GM23338 (cell line): ENCODE data around the gene AKT2. TPM values are rescaled to one million over a fixed set of nuclear protein-coding genes. Genes with fewer than 3 reads are reported as not detected.

Source experiments
- ATAC-seq: fragments of 200-7000 bp; cut with Tn5 transposase; 3 replicates; pipeline ENCODE4 v1.9.1; 2020
- DNase-seq: peaks from one replicate; pipeline ENCODE4 v3.0.0-alpha.2; 2015; ENCODE audit warnings: low spot score
- H2AFZ ChIP-seq: fragments of 200-600 bp; sonication (generic); 2 replicates; pipeline ENCODE4 v1.8.0; 2016; ENCODE audit warnings: antibody characterized with exemption, mild to moderate bottlenecking, moderate library complexity
- H3F3A ChIP-seq: fragments of 200-600 bp; sonication (generic); replicated peaks from 2 replicates; pipeline ENCODE4 v1.8.0; 2017; ENCODE audit warnings: antibody characterized with exemption, mixed run types, low read depth
- H3K27ac ChIP-seq: fragments of 200-600 bp; sonication (generic); 2 replicates; pipeline ENCODE4 v1.6.1; 2016; ENCODE audit warnings: low read depth
- H3K27me3 ChIP-seq: fragments of 200-600 bp; sonication (generic); 2 replicates; pipeline ENCODE4 v1.8.0; 2016; ENCODE audit warnings: mild to moderate bottlenecking, mixed run types, moderate library complexity; ENCODE audit not compliant: insufficient read depth
- H3K36me3 ChIP-seq: fragments of 200-600 bp; sonication (generic); 2 replicates; pipeline ENCODE4 v1.8.0; 2016; ENCODE audit warnings: mild to moderate bottlenecking; ENCODE audit not compliant: insufficient read depth
- H3K4me1 ChIP-seq: fragments of 200-600 bp; sonication (generic); 2 replicates; pipeline ENCODE4 v1.8.0; 2016; ENCODE audit warnings: mild to moderate bottlenecking, moderate library complexity; ENCODE audit not compliant: insufficient read depth
- H3K4me2 ChIP-seq: fragments of 200-600 bp; sonication (generic); 2 replicates; pipeline ENCODE4 v1.7.1; 2017; ENCODE audit warnings: mixed run types
- H3K4me3 ChIP-seq: fragments of 200-600 bp; sonication (generic); 2 replicates; pipeline ENCODE4 v1.6.1; 2016; ENCODE audit warnings: mixed run types
- H3K79me2 ChIP-seq: fragments of 200-600 bp; sonication (generic); replicated peaks from 2 replicates; pipeline ENCODE4 v1.8.0; 2017; ENCODE audit warnings: mild to moderate bottlenecking; ENCODE audit not compliant: insufficient read depth
- H3K9me2 ChIP-seq: fragments of 200-600 bp; sonication (generic); 2 replicates; pipeline ENCODE4 v1.8.0; 2017; ENCODE audit not compliant: insufficient read depth
- H4K20me1 ChIP-seq: fragments of 200-600 bp; sonication (generic); replicated peaks from 2 replicates; pipeline ENCODE4 v1.8.0; 2017; ENCODE audit warnings: mild to moderate bottlenecking; ENCODE audit not compliant: insufficient read depth
- H3K27ac Mint-ChIP-seq: 2 replicates; pipeline ENCODE4 v1.8.0; 2020; ENCODE audit warnings: inconsistent platforms, mild to moderate bottlenecking, moderate library complexity, mixed read lengths
- H3K27me3 Mint-ChIP-seq: 3 replicates; pipeline ENCODE4 v1.8.0; 2022; ENCODE audit warnings: low read depth, mild to moderate bottlenecking, moderate library complexity, mixed read lengths, inconsistent platforms; ENCODE audit not compliant: insufficient read depth, poor library complexity
- H3K36me3 Mint-ChIP-seq: 3 replicates; pipeline ENCODE4 v1.8.0; 2021; ENCODE audit warnings: low read depth, mild to moderate bottlenecking, inconsistent platforms, moderate library complexity, mixed read lengths
- H3K4me1 Mint-ChIP-seq: 3 replicates; pipeline ENCODE4 v1.8.0; 2020; ENCODE audit warnings: mild to moderate bottlenecking, inconsistent platforms, mixed read lengths
- H3K4me3 Mint-ChIP-seq: 3 replicates; pipeline ENCODE4 v1.8.0; 2021; ENCODE audit warnings: moderate library complexity, mild to moderate bottlenecking, inconsistent platforms, mixed read lengths
- H3K9me3 Mint-ChIP-seq: 3 replicates; pipeline ENCODE4 v1.8.0; 2020; ENCODE audit warnings: moderate library complexity, mild to moderate bottlenecking, inconsistent platforms, mixed read lengths
- EZH2 ChIP-seq: fragments of 200-600 bp; sonication (generic); IDR thresholded peaks from one replicate; pipeline ENCODE4 v1.8.0; 2017; ENCODE audit warnings: antibody characterized with exemption, mild to moderate bottlenecking, low read depth; ENCODE audit not compliant: unreplicated experiment
- EZH2phosphoT487 ChIP-seq: fragments of 200-600 bp; sonication (generic); IDR thresholded peaks from one replicate; pipeline ENCODE4 v1.8.1; 2018; ENCODE audit warnings: antibody characterized with exemption; ENCODE audit not compliant: unreplicated experiment
- NANOG ChIP-seq: IDR thresholded peaks from 2 replicates; pipeline ENCODE4 v1.6.1; 2016; ENCODE audit warnings: antibody characterized with exemption, borderline replicate concordance
- STAT1 ChIP-seq: IDR thresholded peaks from one replicate; pipeline ENCODE4 v1.6.1; 2016; ENCODE audit warnings: antibody characterized with exemption; ENCODE audit not compliant: unreplicated experiment
- ZNF114 ChIP-seq: fragments of 250-450 bp; sonication (Bioruptor Pico); IDR thresholded peaks from 2 replicates; pipeline ENCODE4 v1.5.0; 2020; ENCODE audit warnings: mild to moderate bottlenecking, moderate library complexity
- polyA plus RNA-seq: library from polyadenylated mRNA; unstranded; fragments of >200 nt; fragmentation: Nextera tagmentation; extraction: Ambion mirVana; gene quantifications from 2 replicates; pipeline ENCODE4 v1.2.1, GENCODE V29; 2016
- total RNA-seq: library from RNA; depleted of rRNA; stranded (reverse); fragments of >200 nt; shearing (Covaris generic); gene quantifications from 2 replicates; pipeline ENCODE4 v1.2.3, GENCODE V29; 2014
- TF ChIP-seq, protein P1 (sequence below): fragments of 250-450 bp; sonication (Bioruptor Pico); IDR thresholded peaks from 2 replicates; pipeline ENCODE4 v1.5.0; 2020; ENCODE audit warnings: mild to moderate bottlenecking, moderate library complexity
- TF ChIP-seq, protein P2 (sequence below), 2 experiments: fragments of 200-600 bp in 1 of 2; sonication (generic) in 1 of 2; conservative IDR thresholded peaks; 2 replicates each; pipeline versions ENCODE4 v1.5.1 to v1.6.1; 2016 to 2017; ENCODE audit warnings: antibody characterized with exemption in 2 of 2, low read depth in 2 of 2, mild to moderate bottlenecking in 2 of 2, moderate library complexity in 1 of 2
- TF ChIP-seq, protein P3 (sequence below): IDR thresholded peaks from 2 replicates; pipeline ENCODE4 v1.6.1; 2016; ENCODE audit warnings: antibody characterized with exemption

AKT2 gene
- total and polyA plus RNA-seq, 2 experiments from 2014 or later = 17.6 to 123 TPM

DNA sequence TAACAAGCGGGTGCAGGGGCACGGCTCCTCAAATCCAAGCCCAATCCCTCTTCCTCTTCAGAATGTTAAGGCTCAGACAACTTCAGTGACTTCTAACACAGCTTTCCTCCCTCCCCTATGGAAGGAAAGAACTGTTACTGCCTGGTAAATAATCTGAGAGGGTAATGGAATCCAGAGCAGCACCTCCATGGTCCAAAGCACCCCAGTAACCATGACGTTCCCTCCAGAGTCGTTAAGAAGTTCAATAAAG lies 969 bp downstream of the AKT2 start (continued):
- TF ChIP-seq, protein P1, sequence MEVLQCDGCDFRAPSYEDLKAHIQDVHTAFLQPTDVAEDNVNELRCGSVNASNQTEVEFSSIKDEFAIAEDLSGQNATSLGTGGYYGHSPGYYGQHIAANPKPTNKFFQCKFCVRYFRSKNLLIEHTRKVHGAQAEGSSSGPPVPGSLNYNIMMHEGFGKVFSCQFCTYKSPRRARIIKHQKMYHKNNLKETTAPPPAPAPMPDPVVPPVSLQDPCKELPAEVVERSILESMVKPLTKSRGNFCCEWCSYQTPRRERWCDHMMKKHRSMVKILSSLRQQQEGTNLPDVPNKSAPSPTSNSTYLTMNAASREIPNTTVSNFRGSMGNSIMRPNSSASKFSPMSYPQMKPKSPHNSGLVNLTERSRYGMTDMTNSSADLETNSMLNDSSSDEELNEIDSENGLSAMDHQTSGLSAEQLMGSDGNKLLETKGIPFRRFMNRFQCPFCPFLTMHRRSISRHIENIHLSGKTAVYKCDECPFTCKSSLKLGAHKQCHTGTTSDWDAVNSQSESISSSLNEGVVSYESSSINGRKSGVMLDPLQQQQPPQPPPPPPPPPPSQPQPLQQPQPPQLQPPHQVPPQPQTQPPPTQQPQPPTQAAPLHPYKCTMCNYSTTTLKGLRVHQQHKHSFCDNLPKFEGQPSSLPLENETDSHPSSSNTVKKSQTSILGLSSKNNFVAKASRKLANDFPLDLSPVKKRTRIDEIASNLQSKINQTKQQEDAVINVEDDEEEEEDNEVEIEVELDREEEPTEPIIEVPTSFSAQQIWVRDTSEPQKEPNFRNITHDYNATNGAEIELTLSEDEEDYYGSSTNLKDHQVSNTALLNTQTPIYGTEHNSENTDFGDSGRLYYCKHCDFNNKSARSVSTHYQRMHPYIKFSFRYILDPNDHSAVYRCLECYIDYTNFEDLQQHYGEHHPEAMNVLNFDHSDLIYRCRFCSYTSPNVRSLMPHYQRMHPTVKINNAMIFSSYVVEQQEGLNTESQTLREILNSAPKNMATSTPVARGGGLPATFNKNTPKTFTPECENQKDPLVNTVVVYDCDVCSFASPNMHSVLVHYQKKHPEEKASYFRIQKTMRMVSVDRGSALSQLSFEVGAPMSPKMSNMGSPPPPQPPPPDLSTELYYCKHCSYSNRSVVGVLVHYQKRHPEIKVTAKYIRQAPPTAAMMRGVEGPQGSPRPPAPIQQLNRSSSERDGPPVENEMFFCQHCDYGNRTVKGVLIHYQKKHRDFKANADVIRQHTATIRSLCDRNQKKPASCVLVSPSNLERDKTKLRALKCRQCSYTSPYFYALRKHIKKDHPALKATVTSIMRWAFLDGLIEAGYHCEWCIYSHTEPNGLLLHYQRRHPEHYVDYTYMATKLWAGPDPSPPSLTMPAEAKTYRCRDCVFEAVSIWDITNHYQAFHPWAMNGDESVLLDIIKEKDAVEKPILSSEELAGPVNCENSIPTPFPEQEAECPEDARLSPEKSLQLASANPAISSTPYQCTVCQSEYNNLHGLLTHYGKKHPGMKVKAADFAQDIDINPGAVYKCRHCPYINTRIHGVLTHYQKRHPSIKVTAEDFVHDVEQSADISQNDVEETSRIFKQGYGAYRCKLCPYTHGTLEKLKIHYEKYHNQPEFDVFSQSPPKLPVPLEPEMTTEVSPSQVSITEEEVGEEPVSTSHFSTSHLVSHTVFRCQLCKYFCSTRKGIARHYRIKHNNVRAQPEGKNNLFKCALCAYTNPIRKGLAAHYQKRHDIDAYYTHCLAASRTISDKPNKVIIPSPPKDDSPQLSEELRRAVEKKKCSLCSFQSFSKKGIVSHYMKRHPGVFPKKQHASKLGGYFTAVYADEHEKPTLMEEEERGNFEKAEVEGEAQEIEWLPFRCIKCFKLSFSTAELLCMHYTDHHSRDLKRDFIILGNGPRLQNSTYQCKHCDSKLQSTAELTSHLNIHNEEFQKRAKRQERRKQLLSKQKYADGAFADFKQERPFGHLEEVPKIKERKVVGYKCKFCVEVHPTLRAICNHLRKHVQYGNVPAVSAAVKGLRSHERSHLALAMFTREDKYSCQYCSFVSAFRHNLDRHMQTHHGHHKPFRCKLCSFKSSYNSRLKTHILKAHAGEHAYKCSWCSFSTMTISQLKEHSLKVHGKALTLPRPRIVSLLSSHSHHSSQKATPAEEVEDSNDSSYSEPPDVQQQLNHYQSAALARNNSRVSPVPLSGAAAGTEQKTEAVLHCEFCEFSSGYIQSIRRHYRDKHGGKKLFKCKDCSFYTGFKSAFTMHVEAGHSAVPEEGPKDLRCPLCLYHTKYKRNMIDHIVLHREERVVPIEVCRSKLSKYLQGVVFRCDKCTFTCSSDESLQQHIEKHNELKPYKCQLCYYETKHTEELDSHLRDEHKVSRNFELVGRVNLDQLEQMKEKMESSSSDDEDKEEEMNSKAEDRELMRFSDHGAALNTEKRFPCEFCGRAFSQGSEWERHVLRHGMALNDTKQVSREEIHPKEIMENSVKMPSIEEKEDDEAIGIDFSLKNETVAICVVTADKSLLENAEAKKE = no peak
- TF ChIP-seq EZH2 (no peak), NANOG (no peak), STAT1 (no peak), ZNF114 (CRISPR knock-in tag) (no peak)
- TF ChIP-seq, protein P2, sequence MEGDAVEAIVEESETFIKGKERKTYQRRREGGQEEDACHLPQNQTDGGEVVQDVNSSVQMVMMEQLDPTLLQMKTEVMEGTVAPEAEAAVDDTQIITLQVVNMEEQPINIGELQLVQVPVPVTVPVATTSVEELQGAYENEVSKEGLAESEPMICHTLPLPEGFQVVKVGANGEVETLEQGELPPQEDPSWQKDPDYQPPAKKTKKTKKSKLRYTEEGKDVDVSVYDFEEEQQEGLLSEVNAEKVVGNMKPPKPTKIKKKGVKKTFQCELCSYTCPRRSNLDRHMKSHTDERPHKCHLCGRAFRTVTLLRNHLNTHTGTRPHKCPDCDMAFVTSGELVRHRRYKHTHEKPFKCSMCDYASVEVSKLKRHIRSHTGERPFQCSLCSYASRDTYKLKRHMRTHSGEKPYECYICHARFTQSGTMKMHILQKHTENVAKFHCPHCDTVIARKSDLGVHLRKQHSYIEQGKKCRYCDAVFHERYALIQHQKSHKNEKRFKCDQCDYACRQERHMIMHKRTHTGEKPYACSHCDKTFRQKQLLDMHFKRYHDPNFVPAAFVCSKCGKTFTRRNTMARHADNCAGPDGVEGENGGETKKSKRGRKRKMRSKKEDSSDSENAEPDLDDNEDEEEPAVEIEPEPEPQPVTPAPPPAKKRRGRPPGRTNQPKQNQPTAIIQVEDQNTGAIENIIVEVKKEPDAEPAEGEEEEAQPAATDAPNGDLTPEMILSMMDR (conservative IDR thresholded peaks at IDR 0.05; ENCODE audit: low read depth in 2 of 2) = no peak

DNA sequence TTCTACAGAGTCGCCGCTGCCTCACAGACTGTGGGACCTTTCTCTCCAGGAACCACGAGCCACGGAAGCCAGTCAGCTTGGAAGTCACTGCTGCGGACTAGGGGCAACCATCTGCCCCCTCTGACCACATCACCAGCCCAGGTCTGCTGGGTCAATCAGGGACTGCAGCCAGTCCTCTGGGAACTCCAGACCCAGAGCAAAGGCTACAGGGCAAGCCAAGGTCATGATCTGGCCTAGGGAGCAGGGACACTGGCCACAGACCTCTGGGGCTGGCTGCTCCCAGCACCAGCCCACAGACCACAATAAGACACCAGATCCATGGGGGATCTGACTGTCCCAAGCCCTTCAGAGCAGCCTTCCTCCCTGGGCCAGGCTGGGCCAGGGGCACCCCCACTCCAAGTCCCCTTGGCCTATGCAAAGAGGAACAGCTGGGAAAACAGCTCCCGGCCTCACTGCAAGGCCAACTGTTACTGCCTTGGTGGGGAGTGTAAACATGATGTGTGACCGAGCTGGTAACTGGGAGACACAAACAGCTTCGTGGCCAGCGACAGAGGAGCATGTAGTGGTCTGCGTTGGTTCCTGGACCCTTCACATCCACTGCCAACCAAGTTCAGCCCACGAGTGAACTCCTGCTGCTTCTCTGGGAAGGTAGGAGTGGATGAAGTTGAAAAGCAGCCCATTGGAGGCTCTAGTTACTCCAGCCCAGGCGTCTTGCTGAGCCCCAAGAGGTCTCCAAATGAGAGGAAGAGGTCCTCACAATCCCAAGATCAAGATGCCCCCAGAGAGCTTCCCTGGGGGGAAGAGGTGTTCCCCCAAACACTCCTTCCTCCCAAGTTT lies 1.5 kb downstream of the AKT2 start:
- Histone ChIP-seq H2AFZ (no peak overlapping the region), H3K79me2 (peaks cover 58% of the 10 kb centered on the region)
- no peak for ATAC-seq

More for the DNA sequence above, 1.5 kb downstream of the AKT2 start:
- H3K27me3 ChIP-seq = no peaks in the 10 kb centered on the region
- peak overlapping the region; percentile 98 for H3K4me2 ChIP-seq
- TF ChIP-seq, protein P3, sequence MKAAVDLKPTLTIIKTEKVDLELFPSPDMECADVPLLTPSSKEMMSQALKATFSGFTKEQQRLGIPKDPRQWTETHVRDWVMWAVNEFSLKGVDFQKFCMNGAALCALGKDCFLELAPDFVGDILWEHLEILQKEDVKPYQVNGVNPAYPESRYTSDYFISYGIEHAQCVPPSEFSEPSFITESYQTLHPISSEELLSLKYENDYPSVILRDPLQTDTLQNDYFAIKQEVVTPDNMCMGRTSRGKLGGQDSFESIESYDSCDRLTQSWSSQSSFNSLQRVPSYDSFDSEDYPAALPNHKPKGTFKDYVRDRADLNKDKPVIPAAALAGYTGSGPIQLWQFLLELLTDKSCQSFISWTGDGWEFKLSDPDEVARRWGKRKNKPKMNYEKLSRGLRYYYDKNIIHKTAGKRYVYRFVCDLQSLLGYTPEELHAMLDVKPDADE = no peak
- TF ChIP-seq EZH2phosphoT487 (no peak), EZH2 (no peak)
- no peaks in the 10 kb centered on the region for H3K36me3 ChIP-seq
- H4K20me1 ChIP-seq = no peaks in the 10 kb centered on the region
- H3K4me1 ChIP-seq = peaks cover 14% of the 10 kb centered on the region
- H3K27ac ChIP-seq = peak overlapping the region; percentile 93
- H3K4me1 Mint-ChIP-seq = peaks cover 48% of the 10 kb centered on the region
- DNase-seq = no peak
- H3K9me2 ChIP-seq = no peaks in the 10 kb centered on the region
- peak overlapping the region; percentile 98 for H3K4me3 ChIP-seq
- peak overlapping the region; percentile 92 for H3K4me3 Mint-ChIP-seq
- H3K9me3 Mint-ChIP-seq = peaks cover 3% of the 10 kb centered on the region; the same call in 2 of the 3 replicates
- no peaks in the 10 kb centered on the region for H3K36me3 Mint-ChIP-seq
- H3K27me3 Mint-ChIP-seq = peaks cover 15% of the 10 kb centered on the region
- peaks cover 12% of the 10 kb centered on the region for H3F3A ChIP-seq
- peak overlapping the region; percentile 96 for H3K27ac Mint-ChIP-seq
